Esophagus squamous epithelium (tissue), 5 donors: ENCODE data around the gene KCNK7. TPM values are rescaled to one million over a fixed set of nuclear protein-coding genes. Genes with fewer than 3 reads are reported as not detected.

Experiments used
- DNase-seq: peaks from one replicate; lab custom pipeline; 2025; lab: John Stamatoyannopoulos, UW
- H3K27ac ChIP-seq, 4 donors: fragments of 200-600 bp; sonication (generic); one replicate each; pipeline ENCODE4 v1.5.1; 2016 to 2019; ENCODE audit warnings: mild to moderate bottlenecking in 1 of 4
- H3K27me3 ChIP-seq, 4 donors: fragments of 200-600 bp; sonication (generic); 1 replicate in 3 of 4; 2 replicates in 1 of 4; pipeline versions ENCODE4 v1.5.1 to v1.6.0; 2017 to 2021; ENCODE audit warnings: antibody characterized with exemption in 1 of 4
- H3K36me3 ChIP-seq, 3 donors: fragments of 200-600 bp; sonication (generic); one replicate each; pipeline ENCODE4 v1.5.1; 2016 to 2019
- H3K4me1 ChIP-seq, 3 donors: fragments of 200-600 bp; sonication (generic); one replicate each; pipeline ENCODE4 v1.5.1; 2017 to 2019
- H3K4me3 ChIP-seq, 4 donors: fragments of 200-600 bp; sonication (generic); 1 replicate in 3 of 4; 2 replicates in 1 of 4; pipeline ENCODE4 v1.5.1; 2016 to 2019; ENCODE audit warnings: mild to moderate bottlenecking in 2 of 4, moderate library complexity in 1 of 4
- H3K9me3 ChIP-seq, 3 donors: fragments of 200-600 bp; sonication (generic); one replicate each; pipeline ENCODE4 v1.5.1; 2016 to 2019
- POLR2A ChIP-seq, 4 donors: fragments of 450-650 bp; IDR thresholded peaks; one replicate each; pipeline ENCODE4 v1.6.1; 2017; ENCODE audit warnings: antibody characterized with exemption in 4 of 4, mild to moderate bottlenecking in 4 of 4, moderate library complexity in 3 of 4
- WGBS, 2 donors: methylation state at CpG; one replicate each; pipeline ENCODE4 v1.1.5; 2018; 5-methylcytosine and 5-hydroxymethylcytosine counted together
- intact Hi-C: fragments of 100-400 bp; cut with DNase I; formaldehyde crosslinking; loops from one replicate; pipeline ENCODE4 v1.15.0; 2022
- total RNA-seq, 4 donors: library from RNA; depleted of rRNA; stranded (reverse); fragments of >200 nt; gene quantifications; one replicate each; pipeline ENCODE4 v1.1.0, GENCODE V29; 2016
- TF ChIP-seq, protein P1 (sequence below), 6 experiments: fragments of 450-650 bp in 4 of 6; fragments of 200-600 bp in 2 of 6; sonication (generic) in 2 of 6; IDR thresholded peaks; one replicate each; pipeline ENCODE4 v1.5.1; 2016 to 2019; ENCODE audit warnings: antibody characterized with exemption in 6 of 6, mild to moderate bottlenecking in 4 of 6, moderate library complexity in 4 of 6
- donor health status: DM: yes; HTN: yes; CAD: no.

KCNK7 gene
- total RNA-seq, 4 donors from 2014 or later: 5.5 to 22.5 (median 15.2) TPM

DNA sequence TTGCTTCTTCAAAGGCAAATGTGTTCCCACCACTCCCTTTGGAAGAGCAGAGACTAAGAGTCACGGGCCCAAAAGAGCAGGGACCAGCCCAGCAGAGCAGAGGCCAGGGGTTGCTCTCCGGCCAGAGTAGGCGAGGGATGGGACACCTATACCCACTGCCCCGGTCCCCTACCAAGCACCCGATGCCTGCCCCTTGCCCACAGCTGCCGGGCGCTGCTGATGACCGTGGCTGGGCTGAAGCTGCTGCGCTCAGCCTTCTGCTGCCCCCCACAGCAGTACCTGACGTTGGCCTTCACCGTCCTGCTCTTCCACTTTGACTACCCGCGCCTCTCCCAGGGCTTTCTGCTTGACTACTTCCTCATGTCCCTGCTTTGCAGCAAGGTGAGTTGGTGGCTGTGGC is 31.6 kb upstream of the KCNK7 start:
- Histone ChIP-seq H3K4me3 (no peak overlapping the region), H3K4me1 (peaks cover 0 to 7% (median 0%) of the 10 kb centered on the region in 3 donors), H3K27ac (no peak overlapping the region), H3K9me3 (no peaks in the 10 kb centered on the region), H3K36me3 (peaks cover 54 to 99% (median 65%) of the 10 kb centered on the region in 3 donors), H3K27me3 (no peaks in the 10 kb centered on the region)
- 91 to 95% methylated on average over 10 to 13 of the region's 13 CpGs for WGBS, 2 donors
- intact Hi-C loops: no loop called here
- TF ChIP-seq, protein P1, sequence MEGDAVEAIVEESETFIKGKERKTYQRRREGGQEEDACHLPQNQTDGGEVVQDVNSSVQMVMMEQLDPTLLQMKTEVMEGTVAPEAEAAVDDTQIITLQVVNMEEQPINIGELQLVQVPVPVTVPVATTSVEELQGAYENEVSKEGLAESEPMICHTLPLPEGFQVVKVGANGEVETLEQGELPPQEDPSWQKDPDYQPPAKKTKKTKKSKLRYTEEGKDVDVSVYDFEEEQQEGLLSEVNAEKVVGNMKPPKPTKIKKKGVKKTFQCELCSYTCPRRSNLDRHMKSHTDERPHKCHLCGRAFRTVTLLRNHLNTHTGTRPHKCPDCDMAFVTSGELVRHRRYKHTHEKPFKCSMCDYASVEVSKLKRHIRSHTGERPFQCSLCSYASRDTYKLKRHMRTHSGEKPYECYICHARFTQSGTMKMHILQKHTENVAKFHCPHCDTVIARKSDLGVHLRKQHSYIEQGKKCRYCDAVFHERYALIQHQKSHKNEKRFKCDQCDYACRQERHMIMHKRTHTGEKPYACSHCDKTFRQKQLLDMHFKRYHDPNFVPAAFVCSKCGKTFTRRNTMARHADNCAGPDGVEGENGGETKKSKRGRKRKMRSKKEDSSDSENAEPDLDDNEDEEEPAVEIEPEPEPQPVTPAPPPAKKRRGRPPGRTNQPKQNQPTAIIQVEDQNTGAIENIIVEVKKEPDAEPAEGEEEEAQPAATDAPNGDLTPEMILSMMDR (IDR thresholded peaks at IDR 0.05): no peak
- TF ChIP-seq POLR2A (IDR thresholded peaks at IDR 0.05): no peak
- DNase-seq: no peak

- TF ChIP-seq, protein P1 (IDR thresholded peaks at IDR 0.05): peak; percentile 49 to 63 (median 58)
- no peak for TF ChIP-seq POLR2A (IDR thresholded peaks at IDR 0.05)
- Histone ChIP-seq H3K9me3 (no peaks in the 10 kb centered on the region), H3K4me3 (no peak overlapping the region), H3K4me1 (peaks cover 0 to 7% (median 0%) of the 10 kb centered on the region in 3 donors), H3K27me3 (no peaks in the 10 kb centered on the region), H3K27ac (no peak overlapping the region), H3K36me3 (peaks cover 58 to 99% (median 61%) of the 10 kb centered on the region in 3 donors)
- intact Hi-C loops: no loop called here
- WGBS, 2 donors: 65 to 67% methylated on average over 11 to 19 of the region's 30 CpGs
- DNase-seq: no peak
Measured at GRCh38 chr11:65625628-65626342, 30.2 kb upstream of the KCNK7 start.

- no peaks in the 10 kb centered on the region for H3K27me3 ChIP-seq
- H3K27ac ChIP-seq: no peak overlapping the region
- no peak for DNase-seq
- no peaks in the 10 kb centered on the region for H3K9me3 ChIP-seq
- H3K4me1 ChIP-seq: peaks cover 0 to 7% (median 0%) of the 10 kb centered on the region in 3 donors
- H3K36me3 ChIP-seq: peaks cover 53 to 99% (median 61%) of the 10 kb centered on the region in 3 donors
- intact Hi-C loops: no loop called here
- TF ChIP-seq, protein P1 (IDR thresholded peaks at IDR 0.05): no peak
- TF ChIP-seq POLR2A (IDR thresholded peaks at IDR 0.05): no peak
- 79 to 87% methylated on average over 4 to 5 of the region's 30 CpGs for WGBS, 2 donors
- no peak overlapping the region for H3K4me3 ChIP-seq
Measured at GRCh38 chr11:65624931-65625627, 29.5 kb upstream of the KCNK7 start.

DNA sequence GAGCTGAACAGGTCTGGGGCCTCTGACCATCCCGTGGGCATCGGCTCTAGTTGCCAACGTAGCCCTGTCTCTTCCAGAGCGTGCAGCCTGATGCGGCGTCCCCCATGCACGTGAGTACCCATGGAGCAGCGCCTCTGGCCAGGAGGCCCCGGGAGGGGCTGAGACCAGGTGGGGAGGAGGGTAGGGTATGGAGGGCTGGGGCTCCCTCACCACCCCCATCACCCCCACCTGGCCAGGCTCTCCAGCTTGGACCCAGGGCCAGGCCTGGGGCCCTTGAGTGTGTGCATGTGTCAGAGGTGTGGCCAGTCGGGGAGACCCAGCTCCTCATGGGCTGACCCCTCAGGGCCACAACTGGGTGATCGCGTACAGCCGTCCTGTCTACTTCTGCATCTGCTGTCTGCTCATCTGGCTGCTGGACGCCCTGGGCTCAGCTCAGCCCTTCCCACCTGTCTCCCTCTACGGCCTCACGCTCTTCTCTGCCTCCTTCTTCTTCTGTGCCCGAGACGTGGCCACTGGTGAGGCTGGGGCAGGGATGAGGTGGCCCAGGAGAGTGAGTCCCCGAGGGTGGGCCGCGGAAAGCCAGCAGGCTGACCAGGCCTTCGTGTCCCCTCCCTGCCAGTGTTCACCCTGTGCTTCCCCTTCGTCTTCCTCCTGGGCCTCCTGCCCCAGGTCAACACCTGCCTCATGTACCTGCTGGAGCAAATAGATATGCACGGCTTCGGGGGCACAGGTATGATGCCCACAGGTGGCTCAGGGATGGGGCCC is 28.4 kb upstream of the KCNK7 start:
- H3K27me3 ChIP-seq: no peaks in the 10 kb centered on the region
- no peak for TF ChIP-seq POLR2A (IDR thresholded peaks at IDR 0.05)
- TF ChIP-seq, protein P1 (IDR thresholded peaks at IDR 0.05): no peak
- 94% methylated on average over 8 to 13 of the region's 25 CpGs for WGBS, 2 donors
- H3K4me1 ChIP-seq: peaks cover 0 to 7% (median 0%) of the 10 kb centered on the region in 3 donors
- H3K4me3 ChIP-seq: no peak overlapping the region
- H3K36me3 ChIP-seq: peaks cover 54 to 99% (median 61%) of the 10 kb centered on the region in 3 donors
- no peak for DNase-seq
- H3K9me3 ChIP-seq: no peaks in the 10 kb centered on the region
- intact Hi-C loops: no loop called here
- H3K27ac ChIP-seq: no peak overlapping the region
